K562 (cell line): ENCODE data around the gene PTH2. TPM values are rescaled to one million over a fixed set of nuclear protein-coding genes. Genes with fewer than 3 reads are reported as not detected.
A peak's percentile ranks its signal among the peaks of the same experiment; 100 is the strongest.
"Not testable (repeated sequence)": the region's sequence is repeated elsewhere in the genome, so short reads cannot be mapped to it uniquely, and the experiment has no call there.

Experiments
- ATAC-seq: fragments of 200-7000 bp; cut with Tn5 transposase; 3 replicates; pipeline ENCODE4 v1.9.1; 2020; ENCODE audit warnings: moderate library complexity
- BruUV-seq: library from RNA; stranded (reverse); fragments of 400-500 nt; replicated peaks from 2 replicates; lab custom pipeline; 2021; lab: Mats Ljungman, UMichigan
- CTCF ChIA-PET: fragments of 300-600 bp; formaldehyde crosslinking; extraction: SDS; loops from one replicate; lab custom pipeline; 2021; ENCODE audit warnings: low intra/inter-chr PET ratio; lab: Yijun Ruan, JAX
- POLR2A ChIA-PET: fragments of 300-600, 350-650 bp; sonication (Branson Sonifier 250); formaldehyde crosslinking; extraction: SDS; loops from one replicate; lab custom pipeline; 2021; ENCODE audit warnings: antibody characterized with exemption, inconsistent platforms; lab: Yijun Ruan, JAX
- DNase-seq, 4 experiments: peaks; one replicate each; pipeline versions ENCODE4 v3.0.0 to v3.0.0-alpha.2; 2011 to 2018; ENCODE audit warnings: low spot score in 3 of 4, mixed read lengths in 3 of 4; ENCODE audit errors: extremely low read depth in 1 of 4
- FAIRE-seq: peaks from 2 replicates; lab custom pipeline; 2011; peaks lifted over from hg19 to GRCh38; lab: Jason Lieb, UNC
- H2AFZ ChIP-seq: 2 replicates; pipeline ENCODE4 v1.6.0; 2011; ENCODE audit warnings: low read depth, low read length, control low read depth, inconsistent platforms
- H3K27ac ChIP-seq: fragments of 200-600 bp; 3 replicates; pipeline ENCODE4 v1.8.0; 2011; ENCODE audit warnings: low read depth, mild to moderate bottlenecking, control low read depth, inconsistent platforms, low read length, moderate library complexity, mixed read lengths; ENCODE audit errors: extremely low read depth
- H3K27me3 ChIP-seq, 2 experiments: fragments of 300-600 bp in 1 of 2; 2 replicates in 1 of 2; 3 replicates in 1 of 2; pipeline versions ENCODE4 v1.6.0 to v1.8.0; 2011; ENCODE audit warnings: inconsistent platforms in 2 of 2, low read length in 2 of 2, mild to moderate bottlenecking in 1 of 2, mixed read lengths in 1 of 2, moderate library complexity in 1 of 2; ENCODE audit not compliant: control insufficient read depth in 2 of 2, insufficient read depth in 2 of 2
- H3K36me3 ChIP-seq: fragments of 300-600 bp; 3 replicates; pipeline ENCODE4 v1.8.0; 2011; ENCODE audit warnings: mild to moderate bottlenecking, low read length, inconsistent platforms; ENCODE audit not compliant: control insufficient read depth, insufficient read depth
- H3K4me1 ChIP-seq, 2 experiments: fragments of 200-600 bp in 1 of 2; replicated peaks in 1 of 2; 2 replicates in 1 of 2; 3 replicates in 1 of 2; pipeline versions ENCODE4 v1.5.1 to v1.8.0; 2011; ENCODE audit warnings: inconsistent platforms in 2 of 2, low read length in 2 of 2, mild to moderate bottlenecking in 1 of 2, mixed read lengths in 1 of 2, moderate library complexity in 1 of 2; ENCODE audit not compliant: control insufficient read depth in 2 of 2, insufficient read depth in 2 of 2
- H3K4me2 ChIP-seq: 2 replicates; pipeline ENCODE4 v1.6.1; 2011; ENCODE audit warnings: low read length, control low read depth, inconsistent platforms, mixed read lengths; ENCODE audit not compliant: insufficient read depth
- H3K4me3 ChIP-seq: fragments of 200-600 bp; sonication (generic), shearing (Covaris generic); 2 replicates; pipeline ENCODE4 v1.5.1; 2016; ENCODE audit warnings: control low read depth, inconsistent platforms
- H3K79me2 ChIP-seq: fragments of 200-600 bp; 3 replicates; pipeline ENCODE4 v1.8.0; 2011; ENCODE audit warnings: low read length, inconsistent platforms; ENCODE audit not compliant: control insufficient read depth, insufficient read depth
- H3K9ac ChIP-seq, 2 experiments: 2 replicates each; pipeline versions ENCODE4 v1.6.0 to v1.6.1; 2011; ENCODE audit warnings: low read depth in 2 of 2, low read length in 2 of 2, control low read depth in 1 of 2, inconsistent platforms in 1 of 2, mild to moderate bottlenecking in 1 of 2, mixed read lengths in 1 of 2; ENCODE audit not compliant: insufficient read depth in 1 of 2
- H3K9me1 ChIP-seq: one replicate; pipeline ENCODE4 v1.6.0; 2011; ENCODE audit warnings: inconsistent platforms, mild to moderate bottlenecking, low read length, moderate library complexity; ENCODE audit not compliant: control insufficient read depth, insufficient read depth
- H3K9me3 ChIP-seq: replicated peaks from 2 replicates; pipeline ENCODE4 v1.5.1; 2011; ENCODE audit warnings: low read depth, low read length, inconsistent platforms; ENCODE audit not compliant: control insufficient read depth, insufficient read depth
- H4K20me1 ChIP-seq: replicated peaks from 2 replicates; pipeline ENCODE4 v1.6.1; 2011; ENCODE audit warnings: low read length, inconsistent platforms, mixed read lengths; ENCODE audit not compliant: control insufficient read depth, insufficient read depth
- ZNF512 ChIP-seq: IDR thresholded peaks from 2 replicates; pipeline ENCODE4 v1.6.1; 2016; ENCODE audit warnings: missing genetic modification characterization, missing compliant biosample characterization
- WGBS: fragments of 100-300 bp; shearing (Covaris generic); methylation state at CpG from one replicate; pipeline ENCODE4 v1.1.6; 2016; ENCODE audit warnings: low coverage, mixed read lengths; ENCODE audit not compliant: insufficient coverage; ENCODE audit errors: missing lambda C conversion rate; 5-methylcytosine and 5-hydroxymethylcytosine counted together
- in situ Hi-C: fragments of 300-500 bp; cut with MboI; formaldehyde crosslinking; loops from 4 replicates; pipeline ENCODE4 v1.15.0; 2018; ENCODE audit warnings: inconsistent platforms, mixed read lengths
- intact Hi-C: fragments of 100-400 bp; cut with micrococcal nuclease; formaldehyde crosslinking; loops from 2 replicates; pipeline ENCODE4 v1.14.2; 2022
- polyA plus RNA-seq, 8 experiments: library from polyadenylated mRNA; depleted of rRNA in 4 of 8; stranded (reverse) in 5 of 8; unstranded in 3 of 8; fragments of >200 nt; fragmentation: Nextera tagmentation in 2 of 8; fragmentation: Illumina TruSeq in 1 of 8; extraction: Ambion mirVana in 2 of 8; extraction: Trizol in 1 of 8; gene quantifications; 2 replicates each; pipeline versions ENCODE4 v1.2.1 to v1.2.3, GENCODE V29; 2011 to 2014; ENCODE audit warnings: inconsistent platforms in 1 of 8, missing spikeins in 1 of 8
- total RNA-seq, 7 experiments: library from RNA; depleted of rRNA in 6 of 7; stranded (reverse); fragments of >200 nt in 6 of 7; fragmentation: Illumina TruSeq in 2 of 7; extraction: Trizol in 2 of 7; gene quantifications; 2 replicates each; pipeline versions ENCODE4 v1.2.1 to v1.2.3, GENCODE V29; 2011 to 2021; ENCODE audit warnings: low replicate concordance in 1 of 7
- TF ChIP-seq, protein P1 (sequence below), 3 experiments: IDR thresholded peaks in 2 of 3; conservative IDR thresholded peaks in 1 of 3; 2 replicates each; pipeline ENCODE4 v1.5.1; 2011 to 2012; ENCODE audit warnings: low read length in 3 of 3, mild to moderate bottlenecking in 3 of 3, control low read depth in 2 of 3, improper control_type of control experiment in 1 of 3, inconsistent platforms in 1 of 3, low read depth in 1 of 3, mixed read lengths in 1 of 3, moderate library complexity in 1 of 3; ENCODE audit not compliant: insufficient read depth in 2 of 3

The PTH2 gene
- total and polyA plus RNA-seq, 9 of the 15 experiments (the other 6 are each of a cell fraction or from before 2014, with no cell fraction given) = 1.3 TPM; not detected in 8

DNA sequence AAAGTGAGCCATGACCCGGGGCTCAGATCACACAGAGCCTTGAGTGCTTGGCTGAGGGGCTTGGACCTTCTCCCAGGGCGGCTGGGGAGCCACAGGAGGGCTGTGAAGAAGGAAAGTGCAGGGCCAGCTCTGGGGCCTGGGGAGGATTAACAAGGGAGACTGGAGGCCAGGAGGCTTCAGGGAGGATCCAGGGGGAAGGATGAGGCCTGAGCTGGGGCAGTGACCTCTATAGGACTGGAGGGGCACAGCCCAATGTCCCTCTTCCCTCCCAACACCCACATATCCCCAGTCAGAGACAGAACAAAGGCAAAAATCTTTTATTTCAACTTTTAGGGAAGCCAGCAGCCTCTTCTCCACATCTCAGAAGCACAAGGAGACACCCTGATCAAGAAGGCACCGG, 22.8 kb upstream of the PTH2 start (continued):
- TF ChIP-seq, protein P1, sequence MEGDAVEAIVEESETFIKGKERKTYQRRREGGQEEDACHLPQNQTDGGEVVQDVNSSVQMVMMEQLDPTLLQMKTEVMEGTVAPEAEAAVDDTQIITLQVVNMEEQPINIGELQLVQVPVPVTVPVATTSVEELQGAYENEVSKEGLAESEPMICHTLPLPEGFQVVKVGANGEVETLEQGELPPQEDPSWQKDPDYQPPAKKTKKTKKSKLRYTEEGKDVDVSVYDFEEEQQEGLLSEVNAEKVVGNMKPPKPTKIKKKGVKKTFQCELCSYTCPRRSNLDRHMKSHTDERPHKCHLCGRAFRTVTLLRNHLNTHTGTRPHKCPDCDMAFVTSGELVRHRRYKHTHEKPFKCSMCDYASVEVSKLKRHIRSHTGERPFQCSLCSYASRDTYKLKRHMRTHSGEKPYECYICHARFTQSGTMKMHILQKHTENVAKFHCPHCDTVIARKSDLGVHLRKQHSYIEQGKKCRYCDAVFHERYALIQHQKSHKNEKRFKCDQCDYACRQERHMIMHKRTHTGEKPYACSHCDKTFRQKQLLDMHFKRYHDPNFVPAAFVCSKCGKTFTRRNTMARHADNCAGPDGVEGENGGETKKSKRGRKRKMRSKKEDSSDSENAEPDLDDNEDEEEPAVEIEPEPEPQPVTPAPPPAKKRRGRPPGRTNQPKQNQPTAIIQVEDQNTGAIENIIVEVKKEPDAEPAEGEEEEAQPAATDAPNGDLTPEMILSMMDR (IDR thresholded peaks at IDR 0.05 in 2 of 3, conservative IDR thresholded peaks at IDR 0.05 in 1 of 3; ENCODE audit: insufficient read depth in 2 of 3, low read depth in 1 of 3, low read length in 3 of 3) = 0 out of 6 replicates have a peak, but pooled peaks of 1 of the 3 experiments have one; percentile 17

DNA sequence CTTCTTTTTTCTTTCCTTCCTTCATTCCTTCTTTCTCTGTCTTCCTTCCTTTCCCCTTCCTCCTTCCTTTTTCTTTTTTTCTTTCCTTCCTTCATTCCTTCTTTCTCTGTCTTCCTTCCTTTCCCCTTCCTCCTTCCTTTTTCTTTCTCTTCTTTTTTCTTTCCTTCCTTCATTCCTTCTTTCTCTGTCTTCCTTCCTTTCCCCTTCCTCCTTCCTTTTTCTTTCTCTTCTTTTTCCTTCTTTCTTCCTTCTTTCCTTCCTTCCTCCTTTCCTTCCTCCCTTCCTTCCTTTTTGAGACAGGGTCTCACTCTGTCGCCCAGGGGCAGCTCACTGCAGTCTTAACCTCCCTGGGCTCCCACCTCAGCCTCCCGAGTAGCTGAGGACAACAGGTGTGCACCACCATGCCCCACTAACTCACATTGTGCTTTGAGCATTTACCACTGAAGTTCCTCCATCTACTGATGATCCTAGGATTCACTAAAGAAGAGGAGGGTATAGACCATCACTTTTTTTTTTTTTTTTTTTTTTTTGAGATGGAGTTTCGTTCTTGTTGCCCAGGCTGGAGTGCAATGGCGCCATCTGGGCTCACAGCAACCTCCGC, 21.0 kb upstream of the PTH2 start:
- in situ Hi-C loops, H3K27ac ChIP-seq, BruUV-seq, FAIRE-seq, ATAC-seq, H3K9ac ChIP-seq, DNase-seq, H3K4me3 ChIP-seq, H3K9me3 ChIP-seq, H3K9me1 ChIP-seq, H4K20me1 ChIP-seq: not testable (repeated sequence)
- peak overlapping the region; percentile 89 for H3K4me2 ChIP-seq
- WGBS = 60% methylated on average over 3 of the region's 5 CpGs
- ChIA-PET CTCF (interaction anchor here (0.6 to 3.1 kb wide), 5 partner anchors 52 to 222 kb away, joined by 3 to 59 read pairs (median 4); partner anchors contain the start of genes DKKL1 and KASH5), POLR2A (interaction anchor here (0.6 to 1.7 kb wide), 2 partner anchors 9 to 199 kb away, joined by 3 to 5 read pairs; partner anchors contain the start of gene ALDH16A1)
- peaks cover 33 to 66% of the 10 kb centered on the region in 2 experiments for H3K4me1 ChIP-seq
- TF ChIP-seq ZNF512 (tag) = peak; percentile 76
- peak overlapping the region; percentile 99 for H2AFZ ChIP-seq
- intact Hi-C loops = loop anchor here (5.0 to 10.0 kb wide), 2 partner anchors 179 to 292 kb away; no protein-coding TSS in a partner anchor
- peaks cover 7 to 16% of the 10 kb centered on the region in 2 experiments; a peak in 3 of 5 replicates for H3K27me3 ChIP-seq
- H3K36me3 ChIP-seq = peaks cover 30% of the 10 kb centered on the region; the same call in 2 of the 3 replicates
- peaks cover 12% of the 10 kb centered on the region for H3K79me2 ChIP-seq
